ENCODE data around the gene EBLN2.

EBLN2 gene

DNA sequence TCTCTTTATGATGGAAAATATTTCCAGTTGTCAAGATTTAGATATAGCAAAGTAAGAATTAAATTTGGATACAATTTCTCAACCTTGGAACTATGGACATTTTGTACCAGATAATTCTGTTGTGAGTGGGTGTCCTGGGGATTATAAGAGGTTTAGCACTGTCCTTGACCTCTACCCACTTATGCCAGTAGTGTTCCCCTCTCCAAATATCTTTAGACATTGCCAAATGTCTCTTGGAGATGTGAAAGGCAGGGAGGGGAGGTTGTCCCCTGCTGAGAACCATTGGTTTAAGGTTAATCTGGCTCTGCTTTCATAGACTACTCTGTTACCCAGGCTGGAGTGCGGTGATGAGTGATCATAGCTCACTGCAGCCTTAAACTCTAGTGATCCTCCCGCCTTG, at the start of gene EBLN2:
TSS of gene EBLN2 (plus strand) at position 244 of the 400 bp plus-strand sequence. CDS start 423 bp downstream, outside the sequence.
- no peak for DNase-seq (ENCODE audit: low read depth)

DNA sequence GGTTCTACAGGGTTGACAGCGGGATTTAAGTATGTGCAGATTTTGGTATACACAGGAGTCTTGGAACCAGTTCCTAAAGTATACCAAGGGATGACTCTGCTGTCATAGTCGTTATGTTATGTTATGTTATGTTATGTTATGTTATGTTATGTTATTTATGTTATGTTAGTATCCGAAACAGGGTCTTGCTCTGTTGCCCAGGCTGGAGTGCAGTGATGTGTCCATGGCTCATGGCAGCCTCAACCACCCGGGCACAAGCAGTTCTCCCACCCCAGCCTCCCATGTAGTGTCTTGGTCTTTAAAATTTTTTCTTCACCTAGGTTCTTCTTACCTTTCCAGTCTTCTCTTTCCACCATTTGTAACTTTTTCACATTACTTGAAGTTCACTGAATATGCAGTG, 43.2 kb upstream of the EBLN2 start:
- no peak for DNase-seq (ENCODE audit: low read depth)

DNA sequence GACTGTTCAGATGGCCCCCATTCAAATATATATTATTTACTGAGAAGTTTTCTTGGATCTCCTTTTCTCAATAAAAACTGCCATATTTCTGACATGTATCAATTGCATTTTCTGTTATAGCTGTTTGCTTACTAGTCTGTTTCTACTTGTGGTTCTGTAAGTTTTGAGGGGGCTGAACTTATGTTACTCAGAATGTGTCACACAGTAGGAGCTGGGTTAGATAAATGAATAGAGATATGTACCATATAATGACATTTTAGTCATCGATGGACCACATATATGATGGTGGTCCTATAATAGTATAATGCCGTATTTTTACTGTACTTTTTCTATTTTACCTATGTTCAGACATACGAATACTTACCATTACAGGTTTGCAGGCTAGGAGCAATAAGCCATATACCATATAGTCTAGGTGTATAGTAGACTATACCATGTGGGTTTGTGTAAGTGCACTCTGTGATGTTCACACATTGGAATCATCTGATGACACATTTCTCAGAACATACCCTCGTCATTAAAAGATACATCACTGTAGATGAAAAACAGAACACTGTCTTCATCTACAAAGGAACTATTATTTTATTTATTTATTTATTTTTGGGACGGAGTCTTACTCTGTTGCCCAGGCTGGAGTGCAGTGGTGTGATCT, 42.5 kb upstream of the EBLN2 start:
- DNase-seq (ENCODE audit: low read depth), result no peak

DNA sequence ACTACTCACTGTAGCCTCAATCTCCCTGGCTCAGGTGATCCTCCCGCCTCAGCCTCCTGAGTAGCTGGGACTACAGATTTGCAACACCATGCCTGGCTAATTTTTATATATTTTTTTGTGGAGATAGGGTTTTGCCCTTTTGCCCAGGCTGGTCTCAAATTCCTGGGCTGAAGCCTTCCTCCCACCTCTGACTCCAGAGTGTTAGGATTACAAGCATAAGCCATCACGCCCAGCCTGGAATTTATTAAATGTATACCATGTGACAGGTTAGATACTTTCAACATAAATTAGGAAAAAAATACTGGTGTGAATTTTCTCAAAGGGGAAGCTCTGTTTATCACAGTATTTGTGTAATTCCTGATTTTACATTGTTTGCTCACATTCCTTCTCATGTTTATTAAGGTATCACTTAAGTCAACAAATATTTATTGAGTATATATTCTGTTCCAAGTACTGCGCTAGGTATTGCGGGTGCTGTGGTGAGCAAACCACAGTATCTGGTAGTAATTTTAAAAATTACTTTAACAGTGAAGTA, 40.1 kb upstream of the EBLN2 start:
- no peak for DNase-seq (ENCODE audit: low read depth)

DNA sequence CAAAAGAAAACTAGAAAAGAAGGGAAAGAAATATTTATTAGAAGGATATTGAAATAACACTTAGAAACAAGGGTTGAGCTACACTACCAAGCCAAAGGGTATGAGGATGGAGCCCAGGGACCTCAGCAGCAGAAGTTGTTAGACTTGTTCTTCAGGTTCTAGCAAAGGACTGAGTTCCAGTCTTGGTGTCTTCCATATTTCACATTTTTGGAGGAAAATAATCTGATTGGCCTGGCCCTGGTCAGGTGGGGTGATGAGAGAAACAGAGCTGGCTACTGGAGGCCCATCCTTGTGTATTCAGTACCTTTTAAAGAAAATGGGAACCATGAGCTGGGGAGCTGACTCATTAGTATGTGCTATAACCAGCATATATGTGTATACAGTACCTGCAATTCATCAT, 36.6 kb upstream of the EBLN2 start:
- no peak for DNase-seq (ENCODE audit: low read depth)

DNA sequence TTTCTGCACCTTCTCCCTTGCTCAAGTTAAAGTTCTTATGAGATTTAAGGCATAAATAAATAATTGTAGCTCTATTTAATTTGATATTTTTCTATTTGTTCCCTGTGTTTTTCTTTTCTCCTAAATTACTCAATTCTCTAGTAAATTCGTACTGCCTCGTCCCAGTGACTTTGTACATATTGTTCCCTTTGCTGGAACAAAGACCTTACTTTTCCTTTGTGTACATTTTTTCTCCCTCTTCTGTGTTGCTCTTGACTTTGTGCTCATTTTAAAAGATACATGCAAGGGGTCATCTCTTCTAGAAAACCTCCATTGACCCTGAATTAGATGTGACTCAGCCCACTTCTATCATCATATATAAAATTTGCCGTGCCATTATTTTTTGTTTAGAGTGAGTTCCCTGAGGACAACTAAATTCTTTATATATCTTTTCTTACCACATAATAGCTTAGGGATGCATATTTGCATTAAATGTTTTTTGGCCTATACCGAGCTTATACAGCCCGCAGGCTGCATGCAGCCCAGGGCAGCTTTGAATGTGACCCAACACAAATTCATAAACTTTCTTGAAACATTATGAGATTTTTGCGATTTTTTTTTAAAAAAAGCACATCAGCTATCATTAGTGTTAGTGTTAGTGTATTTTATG, 35.2 kb upstream of the EBLN2 start:
- no peak for DNase-seq (ENCODE audit: low read depth)

DNA sequence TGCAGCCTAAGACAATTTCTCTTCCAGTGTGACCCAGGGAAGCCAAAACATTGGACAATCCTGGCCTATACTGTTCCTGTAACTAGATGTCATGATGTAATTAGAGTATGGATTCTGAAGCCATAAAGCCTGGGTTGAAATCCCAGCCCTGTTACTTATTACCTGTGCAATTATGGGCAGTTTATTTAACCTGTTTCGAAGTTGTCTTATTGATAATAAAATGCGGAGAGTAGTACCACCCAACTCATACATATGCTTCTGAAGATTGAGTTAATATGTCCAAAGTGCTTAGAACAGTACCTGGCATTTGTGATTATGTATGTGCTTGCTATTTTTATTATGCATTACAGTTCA, 34.7 kb upstream of the EBLN2 start:
- no peak for DNase-seq (ENCODE audit: low read depth)

DNA sequence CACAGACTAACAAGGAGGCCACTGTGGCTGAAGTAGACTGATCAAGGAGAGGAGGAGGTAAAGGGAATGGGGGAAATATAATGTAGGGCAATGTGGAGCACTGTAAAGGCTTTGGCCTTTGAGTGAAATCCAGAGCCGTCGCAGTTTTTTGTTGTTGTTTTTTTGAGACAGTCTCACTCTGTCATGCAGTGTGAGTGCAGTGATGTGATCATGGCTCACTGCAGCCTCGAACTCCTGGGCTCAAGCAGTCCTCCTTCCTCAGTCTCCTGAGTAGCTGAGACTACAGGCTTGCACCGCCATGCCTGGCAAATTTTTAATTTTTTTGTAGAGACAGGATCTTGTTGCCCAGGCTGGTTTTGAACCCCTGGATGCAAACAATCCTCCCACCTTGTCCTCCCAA, 32.7 kb upstream of the EBLN2 start:
- no peak for DNase-seq (ENCODE audit: low read depth)

DNA sequence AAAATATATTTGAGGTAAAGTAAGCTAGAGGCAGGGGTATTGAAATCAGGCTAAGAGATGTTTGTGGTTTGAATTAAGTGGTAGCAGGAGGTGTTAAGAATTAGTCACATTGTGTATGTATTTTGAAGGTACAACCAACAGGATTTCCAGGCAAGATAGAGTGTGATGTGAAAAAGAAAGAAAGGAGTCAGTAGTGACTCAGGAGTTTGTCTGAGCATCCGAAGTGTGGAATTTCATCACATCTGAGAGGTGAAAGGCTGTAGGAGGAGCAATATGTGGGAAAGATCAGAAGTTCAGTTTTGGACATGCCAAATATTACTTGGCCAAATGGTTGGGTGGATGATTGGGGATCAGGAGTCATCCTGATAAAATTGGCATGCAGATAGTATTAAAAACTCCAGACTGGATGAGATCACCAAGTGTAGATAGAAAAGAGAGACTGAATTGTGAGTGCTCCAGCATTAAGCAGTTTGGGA, 32.1 kb upstream of the EBLN2 start:
- DNase-seq (ENCODE audit: low read depth), result no peak

DNA sequence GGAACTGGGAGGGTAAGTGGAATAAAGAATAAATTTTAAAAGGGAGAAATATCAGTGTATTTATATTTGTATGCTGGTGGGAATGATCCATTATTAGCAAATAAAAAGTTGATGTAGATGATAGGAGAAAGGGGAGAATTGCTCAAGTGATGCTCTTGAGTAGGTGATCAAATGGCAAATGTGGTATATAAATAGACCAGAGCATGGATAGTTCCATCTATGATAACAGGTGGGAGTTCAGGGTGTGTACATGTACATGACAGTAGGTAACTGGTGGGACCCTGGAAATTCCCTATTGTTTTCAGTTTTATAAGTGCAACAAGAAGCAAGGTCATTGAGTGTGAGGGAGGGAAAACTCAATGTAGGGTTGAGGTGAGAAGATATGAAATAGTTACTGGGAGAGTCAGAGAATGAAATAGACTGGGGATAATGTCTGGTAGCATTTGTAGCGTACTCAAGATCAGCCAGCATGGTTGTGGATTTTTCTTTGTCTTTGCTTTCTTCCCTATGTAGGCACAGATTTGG, 31.3 kb upstream of the EBLN2 start:
- no peak for DNase-seq (ENCODE audit: low read depth)

DNA sequence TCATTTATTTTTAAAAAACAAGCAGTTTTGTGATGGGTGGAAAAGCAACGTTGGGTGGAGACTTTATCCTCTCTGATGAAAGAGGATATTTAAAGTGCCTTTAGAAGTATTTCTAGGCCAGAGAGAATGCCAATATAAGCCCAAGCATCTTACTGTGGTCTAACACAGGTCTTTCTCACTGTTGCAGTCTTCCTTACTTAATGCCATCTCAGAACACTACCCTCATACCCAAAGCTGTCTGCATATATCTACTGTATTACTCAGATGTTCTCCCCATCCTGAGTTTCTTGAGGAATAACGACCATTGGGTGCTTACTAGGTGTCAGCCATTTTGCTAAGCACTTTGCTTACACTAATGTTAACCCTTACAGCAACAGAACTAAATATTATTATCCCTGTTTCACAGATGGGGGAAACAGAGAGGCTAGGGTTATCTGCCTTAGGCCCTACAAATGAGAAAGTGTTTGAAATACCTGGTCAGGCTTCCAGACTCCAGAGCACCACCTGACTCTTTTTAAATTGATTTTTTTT, 29.8 kb upstream of the EBLN2 start:
- DNase-seq (ENCODE audit: low read depth), result no peak

DNA sequence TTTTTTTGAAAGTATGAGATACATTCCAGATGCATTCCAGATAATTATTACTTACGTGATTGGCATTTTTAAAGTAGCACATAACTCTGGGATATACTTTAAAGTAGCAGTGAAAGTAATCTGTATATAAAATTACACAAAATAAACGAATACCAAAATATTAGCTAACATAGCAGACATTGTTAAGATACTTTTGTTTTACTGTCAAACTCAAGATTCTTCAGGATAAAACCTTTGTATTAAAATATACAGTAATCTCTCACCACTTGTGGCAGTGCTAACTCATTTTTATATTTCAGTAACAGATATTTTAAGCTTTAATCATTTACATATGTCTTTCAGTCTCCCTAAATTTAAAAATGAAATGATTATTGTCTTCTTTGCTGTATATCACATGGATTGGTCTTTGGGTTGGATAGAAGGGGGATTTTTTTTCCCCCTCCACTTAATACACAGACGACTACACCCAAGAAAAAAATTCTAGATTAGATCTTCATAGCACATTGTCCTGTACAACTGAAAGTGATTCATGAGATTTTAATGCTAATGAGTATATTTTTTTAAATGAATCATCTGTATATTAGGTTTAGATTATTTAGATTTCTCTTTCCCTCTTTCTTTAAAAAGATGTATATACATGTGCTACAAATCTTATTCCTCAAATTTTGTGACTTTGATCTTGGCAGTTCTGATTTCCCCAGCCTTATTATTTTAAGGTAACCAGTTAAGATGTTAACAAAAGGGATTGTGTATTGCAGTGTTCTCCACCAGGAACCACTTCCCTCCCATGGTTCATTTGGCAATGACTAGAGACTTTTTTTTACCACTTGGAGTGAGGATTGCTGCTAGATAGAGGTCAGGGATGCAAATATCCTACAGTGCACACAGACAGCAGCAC, 24.5 kb upstream of the EBLN2 start:
- no peak for DNase-seq (ENCODE audit: low read depth)

DNA sequence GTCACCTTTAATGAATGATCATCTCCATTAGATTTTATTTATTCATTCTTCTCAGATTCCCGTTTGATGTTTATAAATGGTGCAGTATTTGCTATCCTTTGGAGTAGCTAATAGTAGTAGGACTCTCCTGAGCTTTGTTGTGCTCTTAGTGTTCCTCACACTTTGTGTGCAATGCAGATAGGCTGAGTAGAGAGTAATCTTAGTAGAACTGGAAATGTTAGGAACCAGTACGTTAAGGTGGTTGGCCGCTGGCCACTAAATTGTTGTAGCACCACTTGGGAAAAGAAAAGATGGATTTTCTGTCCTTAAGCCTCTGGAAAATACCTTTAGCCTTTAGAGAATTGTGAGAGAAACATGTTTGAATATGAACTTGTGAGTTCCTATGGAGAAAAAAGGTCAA, 19.9 kb upstream of the EBLN2 start:
- no peak for DNase-seq (ENCODE audit: low read depth)

DNA sequence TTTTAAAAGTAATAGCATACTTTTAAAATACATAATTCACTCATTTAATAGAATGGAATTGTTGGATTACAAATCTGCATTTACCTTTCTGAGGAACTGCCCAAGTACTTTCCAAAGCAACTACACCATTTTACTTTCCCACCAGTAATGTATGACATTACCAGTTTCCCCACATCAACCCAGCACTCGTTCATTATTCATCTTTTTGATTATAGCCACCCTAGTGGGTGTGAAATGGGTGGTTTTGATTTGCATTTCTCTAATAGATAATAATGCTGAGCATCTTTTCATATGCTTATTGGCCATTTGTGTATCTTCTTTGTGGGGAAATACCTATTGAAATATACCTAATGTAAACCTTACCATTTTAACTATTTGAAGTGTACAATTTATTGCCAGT, 18.0 kb upstream of the EBLN2 start:
- no peak for DNase-seq (ENCODE audit: low read depth)

DNA sequence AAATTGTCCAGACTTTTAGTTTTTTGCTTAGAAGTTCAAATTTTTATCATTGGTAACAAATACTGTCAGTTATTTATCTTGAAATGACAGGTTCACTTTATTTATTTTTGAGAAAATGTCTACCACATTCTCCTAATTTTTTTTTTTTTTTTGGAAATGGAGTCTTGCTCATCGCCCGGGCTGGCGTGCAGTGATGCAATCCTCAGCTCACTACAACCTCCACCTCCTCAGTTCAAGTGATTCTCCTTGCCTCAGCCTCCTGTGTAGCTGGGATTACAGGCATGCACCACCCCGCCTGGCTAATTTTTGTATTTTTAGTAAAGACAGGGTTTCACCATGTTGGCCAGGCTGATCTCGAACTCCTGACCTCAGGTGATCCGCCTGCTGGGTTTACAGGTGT, 16.1 kb upstream of the EBLN2 start:
- no peak for DNase-seq (ENCODE audit: low read depth)

DNA sequence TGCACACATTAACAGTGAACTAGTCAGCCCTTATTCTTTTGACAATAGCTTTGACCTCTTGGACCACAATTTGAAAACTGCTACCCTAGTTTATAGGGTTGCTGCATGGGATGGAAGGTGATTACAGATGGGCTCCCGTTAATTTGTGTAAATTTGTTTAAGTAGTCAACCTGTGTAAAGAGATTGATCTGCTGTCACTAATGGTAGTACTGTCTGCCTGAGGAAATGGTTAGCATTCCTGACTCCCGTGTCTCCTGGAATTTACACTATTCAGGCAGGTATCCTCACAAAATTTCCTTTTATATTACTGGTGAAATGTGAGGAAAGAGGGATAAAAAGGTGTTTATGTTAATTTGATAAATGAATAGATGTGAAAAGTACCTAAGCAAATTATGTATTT, 15.3 kb upstream of the EBLN2 start:
- no peak for DNase-seq (ENCODE audit: low read depth)

DNA sequence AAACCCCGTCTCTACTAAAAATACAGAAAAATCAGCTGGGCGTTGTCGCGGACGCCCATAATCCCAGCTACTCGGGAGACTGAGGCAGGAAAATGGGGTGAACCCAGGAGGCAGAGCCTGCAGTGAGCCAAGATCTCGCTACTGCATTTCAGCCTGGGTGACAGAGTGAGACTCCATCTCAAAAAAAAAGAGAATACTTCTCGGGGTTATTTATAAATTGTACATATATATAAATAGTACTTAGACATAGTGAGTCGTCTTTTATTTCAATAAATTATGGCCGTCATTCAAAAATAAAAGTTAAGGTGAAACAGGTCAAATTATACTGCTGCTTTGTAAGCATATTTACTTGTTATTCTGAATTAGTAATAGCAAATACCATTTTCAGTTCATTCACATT, 12.1 kb upstream of the EBLN2 start:
- DNase-seq (ENCODE audit: low read depth), result no peak

DNA sequence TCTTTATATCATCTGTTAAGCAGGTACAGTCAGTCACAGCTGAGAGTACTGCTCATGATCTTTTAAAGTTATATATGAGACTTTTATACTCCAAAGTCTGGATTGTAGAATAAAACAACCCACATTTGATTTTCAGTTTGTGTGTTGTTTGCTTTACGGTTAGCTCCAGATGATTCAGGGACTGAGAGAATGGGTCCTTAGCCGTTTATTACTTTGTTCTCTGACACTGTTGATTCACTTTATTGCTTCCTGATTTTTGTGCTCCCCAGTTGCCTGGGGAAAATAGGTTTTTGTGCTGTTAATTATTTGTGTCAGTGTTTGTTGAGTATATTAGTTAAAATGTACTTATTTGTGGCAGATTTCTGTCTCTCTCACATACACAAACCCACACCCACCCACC, 8.6 kb upstream of the EBLN2 start:
- DNase-seq (ENCODE audit: low read depth), result no peak

DNA sequence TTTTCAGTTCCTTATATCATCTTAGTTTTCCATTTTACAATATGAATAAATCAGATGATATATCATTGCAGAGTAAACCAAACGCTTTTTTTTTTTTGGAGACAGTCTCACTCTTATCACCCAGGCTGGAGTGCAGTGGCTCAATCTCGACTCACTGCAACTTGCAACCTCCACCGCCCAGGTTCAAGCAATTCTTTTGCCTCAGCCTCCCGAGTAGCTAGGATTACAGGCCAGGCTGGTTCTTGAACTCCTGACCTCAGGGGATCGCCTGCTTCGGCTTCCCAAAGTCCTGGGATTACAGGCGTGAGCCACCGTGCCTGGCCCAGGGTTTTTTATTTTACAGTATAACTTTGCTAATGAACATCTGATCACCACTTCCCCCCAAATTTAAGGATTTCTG, 5.9 kb upstream of the EBLN2 start:
- no peak for DNase-seq (ENCODE audit: low read depth)

DNA sequence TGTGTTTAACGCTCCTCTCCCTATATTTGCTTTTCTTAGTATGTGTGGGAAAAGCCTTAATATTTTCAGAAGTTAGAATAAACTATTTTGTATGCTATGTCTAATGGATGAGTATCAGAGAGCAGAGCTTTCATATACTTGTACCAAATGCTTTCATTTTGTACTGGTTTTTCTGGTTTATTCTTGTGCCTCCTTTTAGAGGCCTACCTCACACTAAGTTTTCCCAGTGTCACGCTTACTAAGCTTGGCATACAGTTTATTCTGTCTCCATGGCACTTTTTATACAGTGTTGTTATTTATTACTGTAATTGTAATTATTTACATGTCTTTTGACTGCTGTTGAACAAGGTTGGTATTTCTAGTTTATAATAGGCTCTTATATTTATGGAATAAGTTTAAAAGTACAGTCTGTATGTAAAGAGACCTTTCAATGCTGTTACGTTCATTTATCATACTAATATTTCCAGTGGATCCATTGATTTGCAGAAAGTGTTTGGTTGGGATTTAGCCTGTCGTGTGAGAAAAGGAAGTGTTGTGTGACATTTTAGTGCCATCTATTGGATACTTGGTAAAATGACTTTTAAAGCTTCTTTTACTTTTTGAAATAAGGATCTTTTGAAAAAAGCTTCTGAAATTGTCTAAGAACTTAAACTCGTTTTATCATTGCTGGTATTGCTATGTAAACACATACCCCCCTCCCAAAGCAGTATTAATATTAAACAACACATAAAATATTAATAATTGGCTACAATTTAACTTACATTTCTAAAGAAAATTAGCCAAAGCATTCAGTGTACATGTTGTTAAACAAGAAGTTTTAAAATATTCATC, 5.2 kb upstream of the EBLN2 start:
- no peak for DNase-seq (ENCODE audit: low read depth)

DNA sequence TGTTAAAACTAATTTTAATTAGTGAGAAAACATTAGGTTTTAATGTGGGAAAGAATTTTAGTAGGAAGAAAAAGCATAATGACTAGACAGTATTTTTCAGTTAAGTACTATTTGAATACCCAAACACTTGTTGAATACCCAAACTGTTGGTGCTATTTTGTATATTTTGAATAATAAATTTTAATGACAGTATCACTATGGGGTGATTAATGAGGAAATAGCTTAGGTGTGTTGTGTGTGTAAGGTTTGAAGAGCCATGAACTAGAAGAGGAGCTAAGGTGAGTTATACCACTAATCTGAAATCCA, 4.7 kb upstream of the EBLN2 start:
- DNase-seq (ENCODE audit: low read depth), result no peak

DNA sequence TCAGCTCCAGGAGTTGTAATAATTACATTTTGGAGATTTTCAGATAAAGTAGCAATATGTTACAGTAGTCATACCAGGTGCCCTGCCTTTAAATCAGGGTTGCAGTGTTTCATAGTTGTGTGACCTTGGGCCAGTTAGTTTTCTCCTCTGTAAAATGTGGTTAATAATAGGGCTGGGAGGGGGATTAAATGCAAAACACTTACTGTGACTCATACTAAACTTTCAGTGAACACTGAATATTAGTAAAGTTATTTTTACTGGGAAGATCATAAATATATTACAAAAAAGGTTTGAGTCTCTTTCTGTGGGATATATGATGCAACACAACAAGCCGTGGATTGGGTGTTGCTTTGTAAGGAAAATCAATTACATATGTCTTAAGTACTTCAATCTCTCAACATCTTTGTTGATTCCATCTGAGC, 1.1 kb upstream of the EBLN2 start:
- no peak for DNase-seq (ENCODE audit: low read depth)

All from stimulated activated CD8-positive, alpha-beta memory T cell treated with anti-CD3 and anti-CD28 coated beads, Interleukin-15, amount 100 ng/mL, for 1 hour (primary cell).